SU-DHL-6 (cell line): ENCODE results near the gene PPP2R2D.

Experiments
- H2AFZ ChIP-seq: fragments of 200-600 bp; sonication (generic); 2 replicates; pipeline ENCODE4 v1.6.1; 2014; ENCODE audit warnings: low read depth, mild to moderate bottlenecking, moderate library complexity, mixed read lengths, antibody characterized with exemption, low read length; ENCODE audit not compliant: severe bottlenecking
- H3F3A ChIP-seq: fragments of 200-600 bp; shearing (Covaris generic); 2 replicates; pipeline ENCODE4 v1.6.0; 2016; ENCODE audit warnings: antibody characterized with exemption, mild to moderate bottlenecking; ENCODE audit not compliant: insufficient read depth
- H3K27ac ChIP-seq: fragments of 200-600 bp; sonication (generic); 2 replicates; pipeline ENCODE4 v1.5.1; 2016; ENCODE audit warnings: low read depth, mild to moderate bottlenecking, low read length, moderate library complexity, mixed read lengths
- H3K27me3 ChIP-seq: fragments of 200-600 bp; sonication (generic), shearing (Covaris generic); 2 replicates; pipeline ENCODE4 v1.6.0; 2014; ENCODE audit warnings: mild to moderate bottlenecking, low read length
- H3K36me3 ChIP-seq: fragments of 200-600 bp; sonication (generic); 2 replicates; pipeline ENCODE4 v1.6.1; 2014; ENCODE audit warnings: mild to moderate bottlenecking, low read length, mixed read lengths
- H3K4me2 ChIP-seq: fragments of 300-600, 200-600 bp; shearing (Covaris generic), sonication (generic); 2 replicates; pipeline ENCODE4 v1.6.0; 2014; ENCODE audit warnings: low read length, low read depth, mild to moderate bottlenecking; ENCODE audit not compliant: poor library complexity, severe bottlenecking
- H3K4me3 ChIP-seq: fragments of 200-600 bp; sonication (generic); 2 replicates; pipeline ENCODE4 v1.5.1; 2014; ENCODE audit warnings: antibody characterized with exemption, low read length, mild to moderate bottlenecking, mixed read lengths; ENCODE audit not compliant: insufficient read depth, poor library complexity, severe bottlenecking
- H3K79me2 ChIP-seq: fragments of 200-600 bp; sonication (generic); 2 replicates; pipeline ENCODE4 v1.6.1; 2014; ENCODE audit warnings: mild to moderate bottlenecking, low read length, moderate library complexity; ENCODE audit not compliant: insufficient read depth
- H3K9ac ChIP-seq: fragments of 200-600 bp; sonication (generic); 2 replicates; pipeline ENCODE4 v1.7.0; 2014; ENCODE audit warnings: mild to moderate bottlenecking, low read length
- H3K9me2 ChIP-seq: fragments of 200-600 bp; sonication (generic); replicated peaks from 2 replicates; pipeline ENCODE4 v1.6.1; 2014; ENCODE audit warnings: low read length; ENCODE audit not compliant: insufficient read depth
- H3K9me3 ChIP-seq: fragments of 200-600 bp; sonication (generic); 2 replicates; pipeline ENCODE4 v1.6.1; 2014; ENCODE audit warnings: low read length, mixed read lengths; ENCODE audit not compliant: insufficient read depth
- H4K20me1 ChIP-seq: fragments of 200-600 bp; sonication (generic); 2 replicates; pipeline ENCODE4 v1.6.1; 2014; ENCODE audit warnings: low read depth, mild to moderate bottlenecking, antibody characterized with exemption, low read length, moderate library complexity, mixed read lengths
- CTCF ChIP-seq: fragments of 200-600 bp; sonication (generic); IDR thresholded peaks from one replicate; pipeline ENCODE4 v1.5.1; 2017; ENCODE audit warnings: antibody characterized with exemption, mild to moderate bottlenecking, low read length, moderate library complexity; ENCODE audit not compliant: insufficient read depth, poor library complexity, severe bottlenecking
- EZH2phosphoT487 ChIP-seq: fragments of 200-600 bp; sonication (generic), shearing (Covaris generic); conservative IDR thresholded peaks from 2 replicates; pipeline ENCODE4 v1.6.1; 2018; ENCODE audit warnings: mild to moderate bottlenecking, antibody characterized with exemption, low read length, moderate library complexity, mixed read lengths

Gene PPP2R2D

GRCh38 chr10:131926253-131926652 lies 25.4 kb downstream of the PPP2R2D start:
- Histone ChIP-seq H3K9me2 (no peaks in the 10 kb centered on the region), H4K20me1 (0 out of 2 replicates have a peak, but pooled peaks cover 9% of the 10 kb centered on the region), H3K27me3 (no peaks in the 10 kb centered on the region), H3K4me2 (no peak overlapping the region), H2AFZ (no peak overlapping the region), H3K9me3 (peaks cover 3% of the 10 kb centered on the region; the same call in 1 of the 2 replicates), H3K79me2 (peaks cover 100% of the 10 kb centered on the region), H3K9ac (no peak overlapping the region), H3K4me3 (no peak overlapping the region), H3F3A (no peaks in the 10 kb centered on the region), H3K36me3 (peaks cover 4% of the 10 kb centered on the region; the same call in 1 of the 2 replicates), H3K27ac (no peak overlapping the region)
- no peak for TF ChIP-seq CTCF
- TF ChIP-seq EZH2phosphoT487: no peak

- Histone ChIP-seq H3K9ac (no peak overlapping the region), H3F3A (no peaks in the 10 kb centered on the region), H3K27ac (no peak overlapping the region)
Measured at GRCh38 chr10:131926743-131927595, 26.2 kb downstream of the PPP2R2D start.

DNA sequence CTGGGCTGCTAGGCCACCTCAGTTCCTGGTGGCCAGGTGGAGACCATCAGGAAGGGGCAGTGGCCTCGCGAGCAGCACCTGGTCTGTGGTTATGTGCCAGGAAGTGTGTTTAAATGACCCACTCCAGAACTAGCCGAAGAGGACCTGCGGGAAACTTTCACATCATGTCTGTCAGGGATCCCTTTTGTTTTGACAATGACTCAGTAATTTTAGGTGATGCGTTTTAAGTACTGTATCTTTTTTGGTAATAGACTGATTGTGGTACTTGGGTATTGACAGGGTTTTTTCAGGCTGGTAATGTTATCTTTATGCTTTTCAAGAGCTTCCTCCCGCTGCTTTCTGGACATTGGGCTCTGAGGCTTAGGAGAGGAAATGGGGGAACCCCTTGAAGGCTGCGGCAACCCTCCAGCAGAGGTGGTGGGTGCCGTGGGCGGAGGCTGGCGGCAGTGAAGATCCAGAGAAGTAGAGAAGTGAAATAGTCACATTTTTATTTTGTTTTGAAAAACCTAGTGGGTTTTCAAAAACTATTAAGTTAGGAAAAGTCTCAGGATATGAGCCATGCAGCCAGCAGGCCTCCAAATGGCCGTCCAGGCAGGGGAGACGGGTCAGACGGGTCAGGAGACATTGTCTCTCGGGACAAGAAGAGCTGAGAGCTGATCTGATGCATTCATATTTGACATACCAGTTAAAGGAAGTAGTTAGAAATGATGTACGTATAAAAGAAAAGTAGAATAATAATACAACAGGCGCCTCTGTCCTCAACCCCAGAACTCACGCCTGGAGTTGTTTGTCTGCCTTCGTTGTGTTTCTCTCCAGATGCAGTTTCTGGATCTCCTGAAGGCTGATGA lies 27.7 kb downstream of the PPP2R2D start:
- no peak overlapping the region for H2AFZ ChIP-seq
- 0 out of 2 replicates have a peak, but pooled peaks cover 9% of the 10 kb centered on the region for H4K20me1 ChIP-seq
- TF ChIP-seq EZH2phosphoT487 (no peak), CTCF (no peak)
- H3K4me2 ChIP-seq: no peak overlapping the region
- no peak overlapping the region for H3K9ac ChIP-seq
- H3K4me3 ChIP-seq: no peak overlapping the region
- no peaks in the 10 kb centered on the region for H3K27me3 ChIP-seq
- H3K79me2 ChIP-seq: peaks cover 100% of the 10 kb centered on the region
- H3K9me2 ChIP-seq: no peaks in the 10 kb centered on the region
- H3K9me3 ChIP-seq: peaks cover 3% of the 10 kb centered on the region; the same call in 1 of the 2 replicates
- H3K36me3 ChIP-seq: peaks cover 4% of the 10 kb centered on the region; the same call in 1 of the 2 replicates
- no peaks in the 10 kb centered on the region for H3F3A ChIP-seq
- H3K27ac ChIP-seq: no peak overlapping the region

More at GRCh38 chr10:131926743-131927595, 26.2 kb downstream of the PPP2R2D start:
- Histone ChIP-seq H3K9me3 (peaks cover 3% of the 10 kb centered on the region; the same call in 1 of the 2 replicates), H3K9me2 (no peaks in the 10 kb centered on the region), H3K36me3 (peaks cover 4% of the 10 kb centered on the region; the same call in 1 of the 2 replicates), H3K79me2 (peaks cover 100% of the 10 kb centered on the region), H2AFZ (no peak overlapping the region), H4K20me1 (0 out of 2 replicates have a peak, but pooled peaks cover 9% of the 10 kb centered on the region), H3K4me2 (no peak overlapping the region), H3K27me3 (no peaks in the 10 kb centered on the region), H3K4me3 (no peak overlapping the region)
- TF ChIP-seq CTCF: no peak
- TF ChIP-seq EZH2phosphoT487: no peak
